ENCODE results near the gene LHX3.

- TF ChIP-seq ZNF70 (CRISPR knock-in tag; IDR thresholded peaks at IDR 0.05) = no peak
- no peak for TF ChIP-seq OSR1 (CRISPR knock-in tag; IDR thresholded peaks at IDR 0.05)
- no peak for TF ChIP-seq BACH2 (CRISPR knock-in tag; IDR thresholded peaks at IDR 0.05; ENCODE audit: borderline replicate concordance)
- TF ChIP-seq, protein P1, sequence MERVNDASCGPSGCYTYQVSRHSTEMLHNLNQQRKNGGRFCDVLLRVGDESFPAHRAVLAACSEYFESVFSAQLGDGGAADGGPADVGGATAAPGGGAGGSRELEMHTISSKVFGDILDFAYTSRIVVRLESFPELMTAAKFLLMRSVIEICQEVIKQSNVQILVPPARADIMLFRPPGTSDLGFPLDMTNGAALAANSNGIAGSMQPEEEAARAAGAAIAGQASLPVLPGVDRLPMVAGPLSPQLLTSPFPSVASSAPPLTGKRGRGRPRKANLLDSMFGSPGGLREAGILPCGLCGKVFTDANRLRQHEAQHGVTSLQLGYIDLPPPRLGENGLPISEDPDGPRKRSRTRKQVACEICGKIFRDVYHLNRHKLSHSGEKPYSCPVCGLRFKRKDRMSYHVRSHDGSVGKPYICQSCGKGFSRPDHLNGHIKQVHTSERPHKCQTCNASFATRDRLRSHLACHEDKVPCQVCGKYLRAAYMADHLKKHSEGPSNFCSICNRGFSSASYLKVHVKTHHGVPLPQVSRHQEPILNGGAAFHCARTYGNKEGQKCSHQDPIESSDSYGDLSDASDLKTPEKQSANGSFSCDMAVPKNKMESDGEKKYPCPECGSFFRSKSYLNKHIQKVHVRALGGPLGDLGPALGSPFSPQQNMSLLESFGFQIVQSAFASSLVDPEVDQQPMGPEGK (CRISPR knock-in tag; IDR thresholded peaks at IDR 0.05; ENCODE audit: borderline replicate concordance) = no peak
- TF ChIP-seq, protein P2, sequence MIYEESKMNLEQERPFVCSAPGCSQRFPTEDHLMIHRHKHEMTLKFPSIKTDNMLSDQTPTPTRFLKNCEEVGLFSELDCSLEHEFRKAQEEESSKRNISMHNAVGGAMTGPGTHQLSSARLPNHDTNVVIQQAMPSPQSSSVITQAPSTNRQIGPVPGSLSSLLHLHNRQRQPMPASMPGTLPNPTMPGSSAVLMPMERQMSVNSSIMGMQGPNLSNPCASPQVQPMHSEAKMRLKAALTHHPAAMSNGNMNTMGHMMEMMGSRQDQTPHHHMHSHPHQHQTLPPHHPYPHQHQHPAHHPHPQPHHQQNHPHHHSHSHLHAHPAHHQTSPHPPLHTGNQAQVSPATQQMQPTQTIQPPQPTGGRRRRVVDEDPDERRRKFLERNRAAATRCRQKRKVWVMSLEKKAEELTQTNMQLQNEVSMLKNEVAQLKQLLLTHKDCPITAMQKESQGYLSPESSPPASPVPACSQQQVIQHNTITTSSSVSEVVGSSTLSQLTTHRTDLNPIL (CRISPR knock-in tag; IDR thresholded peaks at IDR 0.05; ENCODE audit: low read depth) = no peak
- TF ChIP-seq ZNF565 (CRISPR knock-in tag; conservative IDR thresholded peaks at IDR 0.05; ENCODE audit: low read depth) = no peak
- TF ChIP-seq TCF4 (CRISPR knock-in tag; IDR thresholded peaks at IDR 0.05; ENCODE audit: borderline replicate concordance) = no peak
- TF ChIP-seq ARNTL (CRISPR knock-in tag; IDR thresholded peaks at IDR 0.05; ENCODE audit: borderline replicate concordance, low read depth) = no peak
- no peak for TF ChIP-seq RARB (CRISPR knock-in tag; IDR thresholded peaks at IDR 0.05)
- no peak for TF ChIP-seq POU6F1 (CRISPR knock-in tag; IDR thresholded peaks at IDR 0.05; ENCODE audit: borderline replicate concordance, low read depth)
- no peak for TF ChIP-seq ZC3H10 (CRISPR knock-in tag; IDR thresholded peaks at IDR 0.05)
Measured at GRCh38 chr9:136196404-136197083, 8.4 kb downstream of the LHX3 start.
